HepG2 (cell line): ENCODE measurements around the gene YIPF1. TPM values are rescaled to one million over a fixed set of nuclear protein-coding genes. Genes with fewer than 3 reads are reported as not detected.

Experiments
- BRCA1 ChIP-seq: sonication (generic); formaldehyde crosslinking; IDR thresholded peaks from 2 replicates; pipeline ENCODE4 v1.4.0; 2020; ENCODE audit warnings: missing genetic modification reagents
- CEBPZ ChIP-seq: IDR thresholded peaks from 2 replicates; pipeline ENCODE4 v1.6.1; 2012; ENCODE audit warnings: low read length, improper control_type of control experiment
- EZH2 ChIP-seq: conservative IDR thresholded peaks from 2 replicates; pipeline ENCODE4 v1.6.1; 2012; ENCODE audit warnings: mild to moderate bottlenecking, low read depth, low read length, moderate library complexity
- IKZF5 ChIP-seq: IDR thresholded peaks from 2 replicates; pipeline ENCODE4 v1.6.1; 2018; ENCODE audit warnings: missing genetic modification reagents, mild to moderate bottlenecking, missing compliant biosample characterization
- KDM6A ChIP-seq: IDR thresholded peaks from 2 replicates; pipeline ENCODE4 v1.6.1; 2016; ENCODE audit warnings: low read depth
- RXRB ChIP-seq: IDR thresholded peaks from 2 replicates; pipeline ENCODE4 v1.6.1; 2016; ENCODE audit warnings: borderline replicate concordance, missing genetic modification reagents, missing compliant biosample characterization
- SALL1 ChIP-seq: sonication (generic); formaldehyde crosslinking; IDR thresholded peaks from 2 replicates; pipeline ENCODE4 v1.8.0; 2022; ENCODE audit warnings: mild to moderate bottlenecking, missing genetic modification reagents
- SMYD3 ChIP-seq: sonication (generic); formaldehyde crosslinking; IDR thresholded peaks from 2 replicates; pipeline ENCODE4 v1.8.1; 2023; ENCODE audit warnings: mild to moderate bottlenecking, missing genetic modification reagents
- TARDBP ChIP-seq: sonication (generic); formaldehyde crosslinking; IDR thresholded peaks from 2 replicates; pipeline ENCODE4 v1.8.0; 2022; ENCODE audit warnings: mild to moderate bottlenecking, missing genetic modification reagents
- ZNF205 ChIP-seq: IDR thresholded peaks from 2 replicates; pipeline ENCODE4 v1.6.1; 2018; ENCODE audit warnings: missing biosample characterization, missing genetic modification reagents
- ZNF513 ChIP-seq: sonication (generic); formaldehyde crosslinking; conservative IDR thresholded peaks from 2 replicates; pipeline ENCODE4 v1.5.0; 2020; ENCODE audit warnings: missing genetic modification reagents
- ZNF589 ChIP-seq: sonication (generic); formaldehyde crosslinking; conservative IDR thresholded peaks from 2 replicates; pipeline ENCODE4 v1.8.0; 2022; ENCODE audit warnings: mild to moderate bottlenecking, moderate library complexity, missing genetic modification reagents
- ZNF709 ChIP-seq: sonication (generic); formaldehyde crosslinking; IDR thresholded peaks from 2 replicates; pipeline ENCODE4 v1.5.0; 2020; ENCODE audit warnings: mild to moderate bottlenecking, missing genetic modification reagents
- polyA plus RNA-seq, 8 experiments: library from polyadenylated mRNA; depleted of rRNA in 3 of 8; stranded (reverse) in 7 of 8; unstranded in 1 of 8; fragments of >200 nt; fragmentation: Illumina TruSeq in 4 of 8; extraction: Trizol in 4 of 8; gene quantifications; 2 replicates each; pipeline versions ENCODE4 v1.2.1 to v1.2.3, GENCODE V29; 2011 to 2016; ENCODE audit warnings: low read depth in 4 of 8, missing spikeins in 1 of 8, mixed read lengths in 1 of 8; ENCODE audit not compliant: insufficient read depth in 1 of 8
- total RNA-seq, 5 experiments: library from RNA; depleted of rRNA; stranded (reverse); fragments of >200 nt; fragmentation: Illumina TruSeq; extraction: Trizol; gene quantifications; 2 replicates each; pipeline ENCODE4 v1.2.3, GENCODE V29; 2016; ENCODE audit warnings: low read depth in 1 of 5
- TF ChIP-seq, protein P1 (sequence below): sonication (generic); formaldehyde crosslinking; IDR thresholded peaks from 2 replicates; pipeline ENCODE4 v1.8.0; 2022; ENCODE audit warnings: missing genetic modification reagents, mild to moderate bottlenecking, inconsistent platforms, borderline replicate concordance
- TF ChIP-seq, protein P2 (sequence below): sonication (generic); formaldehyde crosslinking; IDR thresholded peaks from 2 replicates; pipeline ENCODE4 v1.5.0; 2020; ENCODE audit warnings: mild to moderate bottlenecking, missing genetic modification reagents, borderline replicate concordance

The YIPF1 gene
- total and polyA plus RNA-seq, 2 of the 13 experiments (the other 11 are each of a cell fraction or from before 2014, with no cell fraction given): 21.1 to 31.9 TPM

DNA sequence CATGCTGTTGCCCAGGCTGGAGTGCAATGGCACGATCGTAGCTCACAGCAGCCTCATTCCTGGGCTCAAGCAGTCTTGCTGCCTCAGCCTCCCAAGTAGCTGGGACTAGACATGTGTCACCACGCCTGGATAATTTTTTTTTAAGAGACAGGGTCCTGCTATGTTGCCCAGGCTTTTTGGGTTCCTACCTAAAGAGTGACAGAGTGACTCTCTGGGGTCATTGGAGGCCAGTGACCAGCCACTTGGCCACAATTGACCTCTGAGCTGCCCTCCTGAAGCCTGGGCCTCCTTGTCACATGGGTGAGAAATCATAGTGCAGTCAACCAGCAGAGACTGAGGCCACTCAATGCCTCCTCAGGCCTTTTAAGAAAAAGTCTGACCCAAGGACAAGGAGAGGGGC, 10.1 kb upstream of the YIPF1 start (continued):
- 0 out of 2 replicates have a peak, but pooled peaks have one; percentile 12 for TF ChIP-seq TARDBP
- TF ChIP-seq SALL1: 0 out of 2 replicates have a peak, but pooled peaks have one; percentile 10
- TF ChIP-seq CEBPZ: no peak
- no peak for TF ChIP-seq ZNF205 (CRISPR knock-in tag)
- no peak for TF ChIP-seq BRCA1 (CRISPR knock-in tag)
- TF ChIP-seq ZNF709: no peak
- TF ChIP-seq, protein P1, sequence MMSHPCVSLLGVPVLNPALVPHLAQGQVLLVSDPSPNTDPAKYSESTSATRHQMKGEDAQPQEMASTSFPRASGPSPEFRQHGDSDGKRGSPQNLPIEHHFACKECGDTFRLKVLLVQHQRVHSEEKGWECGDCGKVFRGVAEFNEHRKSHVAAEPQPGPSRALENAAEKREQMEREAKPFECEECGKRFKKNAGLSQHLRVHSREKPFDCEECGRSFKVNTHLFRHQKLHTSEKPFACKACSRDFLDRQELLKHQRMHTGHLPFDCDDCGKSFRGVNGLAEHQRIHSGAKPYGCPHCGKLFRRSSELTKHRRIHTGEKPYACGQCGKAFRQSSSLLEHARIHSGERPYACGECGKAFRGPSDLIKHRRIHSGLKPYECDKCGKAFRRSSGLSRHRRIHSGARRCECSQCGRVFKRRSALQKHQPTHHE (CRISPR knock-in tag): no peak
- no peak for TF ChIP-seq ZNF589 (CRISPR knock-in tag)
- no peak for TF ChIP-seq IKZF5
- no peak for TF ChIP-seq ZNF513 (CRISPR knock-in tag)
- TF ChIP-seq SMYD3 (CRISPR knock-in tag): no peak
- no peak for TF ChIP-seq KDM6A (CRISPR knock-in tag)
- peak; percentile 49; the same call in 1 of the 2 replicates for TF ChIP-seq RXRB (CRISPR knock-in tag)
- TF ChIP-seq, protein P2, sequence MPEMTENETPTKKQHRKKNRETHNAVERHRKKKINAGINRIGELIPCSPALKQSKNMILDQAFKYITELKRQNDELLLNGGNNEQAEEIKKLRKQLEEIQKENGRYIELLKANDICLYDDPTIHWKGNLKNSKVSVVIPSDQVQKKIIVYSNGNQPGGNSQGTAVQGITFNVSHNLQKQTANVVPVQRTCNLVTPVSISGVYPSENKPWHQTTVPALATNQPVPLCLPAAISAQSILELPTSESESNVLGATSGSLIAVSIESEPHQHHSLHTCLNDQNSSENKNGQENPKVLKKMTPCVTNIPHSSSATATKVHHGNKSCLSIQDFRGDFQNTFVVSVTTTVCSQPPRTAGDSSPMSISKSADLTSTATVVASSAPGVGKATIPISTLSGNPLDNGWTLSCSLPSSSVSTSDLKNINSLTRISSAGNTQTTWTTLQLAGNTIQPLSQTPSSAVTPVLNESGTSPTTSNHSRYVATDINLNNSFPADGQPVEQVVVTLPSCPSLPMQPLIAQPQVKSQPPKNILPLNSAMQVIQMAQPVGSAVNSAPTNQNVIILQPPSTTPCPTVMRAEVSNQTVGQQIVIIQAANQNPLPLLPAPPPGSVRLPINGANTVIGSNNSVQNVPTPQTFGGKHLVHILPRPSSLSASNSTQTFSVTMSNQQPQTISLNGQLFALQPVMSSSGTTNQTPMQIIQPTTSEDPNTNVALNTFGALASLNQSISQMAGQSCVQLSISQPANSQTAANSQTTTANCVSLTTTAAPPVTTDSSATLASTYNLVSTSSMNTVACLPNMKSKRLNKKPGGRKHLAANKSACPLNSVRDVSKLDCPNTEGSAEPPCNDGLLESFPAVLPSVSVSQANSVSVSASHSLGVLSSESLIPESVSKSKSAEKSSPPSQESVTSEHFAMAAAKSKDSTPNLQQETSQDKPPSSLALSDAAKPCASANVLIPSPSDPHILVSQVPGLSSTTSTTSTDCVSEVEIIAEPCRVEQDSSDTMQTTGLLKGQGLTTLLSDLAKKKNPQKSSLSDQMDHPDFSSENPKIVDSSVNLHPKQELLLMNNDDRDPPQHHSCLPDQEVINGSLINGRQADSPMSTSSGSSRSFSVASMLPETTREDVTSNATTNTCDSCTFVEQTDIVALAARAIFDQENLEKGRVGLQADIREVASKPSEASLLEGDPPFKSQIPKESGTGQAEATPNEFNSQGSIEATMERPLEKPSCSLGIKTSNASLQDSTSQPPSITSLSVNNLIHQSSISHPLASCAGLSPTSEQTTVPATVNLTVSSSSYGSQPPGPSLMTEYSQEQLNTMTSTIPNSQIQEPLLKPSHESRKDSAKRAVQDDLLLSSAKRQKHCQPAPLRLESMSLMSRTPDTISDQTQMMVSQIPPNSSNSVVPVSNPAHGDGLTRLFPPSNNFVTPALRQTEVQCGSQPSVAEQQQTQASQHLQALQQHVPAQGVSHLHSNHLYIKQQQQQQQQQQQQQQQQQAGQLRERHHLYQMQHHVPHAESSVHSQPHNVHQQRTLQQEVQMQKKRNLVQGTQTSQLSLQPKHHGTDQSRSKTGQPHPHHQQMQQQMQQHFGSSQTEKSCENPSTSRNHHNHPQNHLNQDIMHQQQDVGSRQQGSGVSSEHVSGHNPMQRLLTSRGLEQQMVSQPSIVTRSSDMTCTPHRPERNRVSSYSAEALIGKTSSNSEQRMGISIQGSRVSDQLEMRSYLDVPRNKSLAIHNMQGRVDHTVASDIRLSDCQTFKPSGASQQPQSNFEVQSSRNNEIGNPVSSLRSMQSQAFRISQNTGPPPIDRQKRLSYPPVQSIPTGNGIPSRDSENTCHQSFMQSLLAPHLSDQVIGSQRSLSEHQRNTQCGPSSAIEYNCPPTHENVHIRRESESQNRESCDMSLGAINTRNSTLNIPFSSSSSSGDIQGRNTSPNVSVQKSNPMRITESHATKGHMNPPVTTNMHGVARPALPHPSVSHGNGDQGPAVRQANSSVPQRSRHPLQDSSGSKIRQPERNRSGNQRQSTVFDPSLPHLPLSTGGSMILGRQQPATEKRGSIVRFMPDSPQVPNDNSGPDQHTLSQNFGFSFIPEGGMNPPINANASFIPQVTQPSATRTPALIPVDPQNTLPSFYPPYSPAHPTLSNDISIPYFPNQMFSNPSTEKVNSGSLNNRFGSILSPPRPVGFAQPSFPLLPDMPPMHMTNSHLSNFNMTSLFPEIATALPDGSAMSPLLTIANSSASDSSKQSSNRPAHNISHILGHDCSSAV (CRISPR knock-in tag): no peak
- TF ChIP-seq EZH2: no peak
